HG03575 (cell line): ENCODE results near the gene DNAJB7.
"Not testable (repeated sequence)": the region's sequence is repeated elsewhere in the genome, so short reads cannot be mapped to it uniquely, and the experiment has no call there.

Source experiments
- ATAC-seq: cut with Tn5 transposase; IDR thresholded peaks from one replicate; pipeline ENCODE4 v1.9.1; 2021; ENCODE audit not compliant: unreplicated experiment, insufficient number of reproducible peaks, low FRiP score; ENCODE audit errors: extremely low read depth

The DNAJB7 gene

DNA sequence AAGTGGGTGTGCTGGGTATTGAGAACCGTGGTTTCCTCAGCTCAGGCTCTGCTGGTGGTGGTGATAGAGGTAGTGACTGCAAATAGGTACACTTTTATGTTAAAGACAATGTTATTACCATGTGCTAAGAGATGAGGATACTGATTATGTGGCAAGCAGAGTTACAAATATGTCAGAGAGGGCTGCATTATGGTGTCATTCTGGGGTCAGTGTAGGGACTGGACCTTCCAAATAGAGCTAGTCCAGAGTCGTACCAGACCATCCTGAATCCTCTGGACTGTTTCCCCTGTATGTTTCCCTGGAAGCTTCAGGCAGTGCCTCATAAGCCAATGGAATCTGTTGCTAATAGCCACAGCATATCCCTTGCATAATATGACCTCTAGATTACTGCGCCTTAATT, at the start of gene DNAJB7:
Gene DNAJB7 (minus strand): TSS at position 101 of the 400 bp plus-strand sequence. CDS start 119 bp downstream, outside the sequence.
- ATAC-seq, result no peak

DNA sequence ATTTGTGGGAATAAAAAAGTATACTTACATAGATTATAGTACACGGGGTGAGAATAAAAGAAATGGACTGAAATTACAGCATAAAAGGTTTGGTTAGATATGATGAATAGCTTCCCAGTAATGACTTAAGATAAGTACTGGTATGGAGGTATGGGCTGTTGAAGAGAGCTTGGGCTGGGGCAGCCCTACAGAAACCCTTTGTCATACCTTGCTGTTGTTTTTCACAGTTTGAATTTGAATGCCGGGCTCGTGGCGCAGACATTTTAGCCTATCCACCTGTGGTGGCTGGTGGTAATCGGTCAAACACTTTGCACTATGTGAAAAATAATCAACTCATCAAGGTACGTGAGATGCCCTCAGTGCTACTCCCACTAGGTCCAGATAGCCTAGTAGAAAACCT, 47.0 kb upstream of the DNAJB7 start:
- no peak for ATAC-seq

DNA sequence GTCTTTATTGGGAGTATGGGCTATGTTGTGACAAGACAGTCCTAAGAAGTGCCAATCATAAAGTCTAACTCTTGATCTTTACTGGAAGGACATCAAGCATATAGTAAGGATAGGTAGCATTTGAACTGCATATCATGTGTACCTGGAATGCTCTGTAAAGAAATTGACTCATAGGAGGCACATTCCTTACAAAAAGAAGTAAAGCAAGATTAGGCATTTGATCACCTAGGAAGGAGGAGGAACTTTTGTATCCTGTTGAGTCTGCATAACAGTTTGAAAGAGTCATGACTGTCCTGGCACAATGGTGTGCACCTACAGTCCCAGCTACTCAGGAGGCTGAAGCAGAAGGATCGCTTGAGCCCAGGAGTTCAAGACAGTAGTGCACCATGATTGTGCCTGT, 42.2 kb upstream of the DNAJB7 start:
- no peak for ATAC-seq

DNA sequence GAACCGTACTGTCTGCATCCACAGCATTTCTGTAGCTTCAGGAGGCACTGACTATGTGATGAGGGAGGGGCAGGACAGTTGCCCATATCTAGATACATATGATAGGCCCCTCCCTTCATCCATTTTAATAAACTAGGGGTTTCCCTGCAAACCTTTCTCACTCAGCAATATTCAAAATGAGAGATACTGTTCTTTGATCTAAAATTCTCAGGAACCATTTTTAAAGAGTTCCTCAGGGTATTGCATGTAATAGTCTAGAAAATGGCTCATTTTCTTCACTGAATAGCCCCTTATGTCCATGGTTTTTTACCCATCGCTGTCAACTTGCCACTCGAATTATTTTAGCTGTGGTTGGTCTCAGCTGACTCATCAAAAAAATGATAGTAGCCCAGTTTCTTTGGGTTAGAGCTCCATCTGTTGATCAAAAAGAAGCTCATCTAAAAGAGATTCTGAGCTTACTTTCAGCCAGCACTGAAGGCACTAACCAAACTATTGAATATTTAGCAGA, 37.0 kb upstream of the DNAJB7 start:
- no peak for ATAC-seq

- no peak for ATAC-seq
Observed at GRCh38 chr22:40894417-40894816, 32.5 kb upstream of the DNAJB7 start.

GRCh38 chr22:40890881-40891280, 29.0 kb upstream of the DNAJB7 start:
- ATAC-seq, result no peak

- no peak for ATAC-seq
Observed at GRCh38 chr22:40889116-40889515, 27.2 kb upstream of the DNAJB7 start.

DNA sequence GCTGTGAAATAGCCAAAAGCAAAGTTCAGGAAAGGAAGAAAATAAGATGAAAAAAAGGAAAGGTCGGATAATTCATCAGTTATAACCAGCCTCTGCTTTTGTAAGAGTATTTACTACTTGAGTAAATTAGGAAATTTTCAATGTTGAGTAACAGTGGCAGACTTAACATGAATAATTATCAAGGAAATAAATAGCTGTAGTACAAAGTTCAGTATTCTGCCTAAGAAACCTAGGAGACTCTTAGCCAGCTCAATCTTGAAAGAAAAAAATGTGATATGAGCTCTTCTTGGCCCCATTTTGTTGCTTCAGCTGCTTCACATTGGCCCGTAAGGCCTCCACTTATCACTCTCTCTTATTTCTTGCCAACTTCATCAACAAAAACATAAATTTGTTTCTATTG, 17.0 kb upstream of the DNAJB7 start:
- ATAC-seq, result no peak

GRCh38 chr22:40877488-40877887, 15.6 kb upstream of the DNAJB7 start:
- no peak for ATAC-seq

- ATAC-seq, result no peak
Observed at GRCh38 chr22:40876907-40877306, 15.0 kb upstream of the DNAJB7 start.

GRCh38 chr22:40875111-40875510, 13.2 kb upstream of the DNAJB7 start:
- no peak for ATAC-seq

DNA sequence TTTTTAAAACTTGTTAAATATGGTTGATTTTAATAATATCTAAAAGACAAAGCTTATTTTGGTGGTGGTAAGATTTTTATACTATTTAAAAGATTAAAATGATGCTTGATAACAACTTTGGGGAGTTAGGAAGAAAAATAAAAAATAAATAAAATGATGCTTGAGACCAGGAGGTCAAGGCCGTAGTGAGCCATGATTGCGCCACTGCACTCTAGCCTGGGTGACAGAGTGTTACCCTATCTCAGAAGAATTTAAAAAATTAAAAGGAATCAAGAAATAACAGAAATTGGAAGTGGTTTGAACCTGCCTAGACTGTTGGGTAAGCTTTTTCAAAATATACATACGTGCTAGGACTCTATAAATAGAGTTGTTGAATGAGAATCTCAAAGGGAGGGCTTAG, 12.1 kb upstream of the DNAJB7 start:
- no peak for ATAC-seq

DNA sequence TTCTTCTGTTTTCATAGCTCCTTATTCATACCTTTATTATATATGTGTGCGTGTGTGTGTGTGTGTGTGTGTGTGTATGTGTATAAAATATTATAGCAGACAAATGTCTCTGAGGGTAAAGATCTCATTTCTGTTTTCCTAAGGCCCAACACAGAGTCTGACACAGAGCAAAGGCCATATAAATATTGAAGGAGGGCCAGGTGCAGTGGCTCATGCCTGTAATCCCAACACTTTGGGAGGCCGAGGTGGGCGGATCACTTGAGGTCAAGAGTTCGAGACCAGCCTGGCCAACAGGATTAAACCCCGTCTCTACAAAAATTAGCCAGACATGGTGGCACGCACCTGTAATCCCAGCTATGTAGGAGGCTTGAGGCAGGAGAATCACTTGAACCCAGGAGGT, 6.5 kb upstream of the DNAJB7 start:
- not testable (repeated sequence) for ATAC-seq

DNA sequence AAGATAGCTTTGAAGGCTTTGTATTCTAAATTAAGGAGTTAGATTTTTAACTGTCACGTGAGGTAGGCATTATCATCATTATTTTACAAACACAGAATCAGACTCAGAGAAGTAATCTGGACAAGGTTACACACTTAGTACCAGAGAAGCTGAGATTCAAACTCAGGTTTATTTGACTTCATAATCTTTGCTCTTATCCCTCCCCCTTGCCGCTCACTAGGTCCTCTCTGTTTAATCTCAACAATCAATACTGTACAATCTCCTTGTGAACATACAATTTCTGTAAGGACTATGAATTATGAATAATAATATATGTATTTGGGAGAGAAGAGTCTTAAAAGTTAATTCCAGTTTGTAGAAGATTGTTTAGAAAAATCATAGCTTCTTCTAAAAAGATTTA, 5.2 kb upstream of the DNAJB7 start:
- no peak for ATAC-seq

DNA sequence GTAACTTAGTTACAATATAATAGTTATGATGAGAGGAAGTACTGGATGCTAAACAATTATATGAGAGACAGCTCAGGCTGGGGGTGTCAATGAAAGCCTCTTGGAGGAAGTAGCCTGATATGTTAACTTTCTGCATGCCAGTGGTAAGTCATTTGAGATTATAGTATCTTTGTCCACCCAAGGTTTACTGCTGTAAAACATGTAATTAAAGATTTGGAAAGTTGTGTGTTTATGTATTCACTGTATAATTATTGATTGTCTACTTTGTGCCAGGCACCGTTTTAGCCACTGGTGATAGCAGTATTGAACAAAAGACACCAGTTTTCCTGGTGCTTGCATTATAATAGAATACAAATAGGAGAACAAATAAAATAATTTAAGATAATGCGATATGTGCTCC, 624 bp upstream of the DNAJB7 start:
- ATAC-seq, result no peak

DNA sequence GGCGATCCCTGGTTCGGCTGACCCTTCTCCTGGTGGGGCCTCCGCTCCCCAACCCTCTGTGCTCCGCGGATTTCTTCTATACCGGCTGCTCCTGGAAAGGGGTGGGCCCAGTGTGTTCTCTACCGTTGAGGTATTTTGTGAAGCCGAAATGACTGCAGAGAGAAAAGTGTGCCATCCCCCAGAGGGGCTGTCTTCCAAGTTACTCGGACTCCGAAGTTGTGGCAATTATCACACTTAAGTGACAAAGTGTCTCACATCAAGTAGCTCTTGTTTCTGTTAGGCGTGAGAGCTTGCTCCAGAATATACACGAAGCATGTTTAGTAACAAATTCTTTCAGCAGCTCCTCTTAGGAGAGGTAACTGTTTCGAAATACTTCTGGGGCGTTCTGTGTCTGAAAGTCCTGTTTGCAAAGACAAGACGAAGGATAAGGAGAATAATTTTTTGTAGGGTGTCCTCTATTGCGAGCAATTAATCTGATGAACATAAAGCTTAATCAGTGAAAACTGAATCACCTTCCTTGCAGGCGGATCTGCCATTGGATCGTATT, 4.5 kb downstream of the DNAJB7 start:
- ATAC-seq, result no peak

DNA sequence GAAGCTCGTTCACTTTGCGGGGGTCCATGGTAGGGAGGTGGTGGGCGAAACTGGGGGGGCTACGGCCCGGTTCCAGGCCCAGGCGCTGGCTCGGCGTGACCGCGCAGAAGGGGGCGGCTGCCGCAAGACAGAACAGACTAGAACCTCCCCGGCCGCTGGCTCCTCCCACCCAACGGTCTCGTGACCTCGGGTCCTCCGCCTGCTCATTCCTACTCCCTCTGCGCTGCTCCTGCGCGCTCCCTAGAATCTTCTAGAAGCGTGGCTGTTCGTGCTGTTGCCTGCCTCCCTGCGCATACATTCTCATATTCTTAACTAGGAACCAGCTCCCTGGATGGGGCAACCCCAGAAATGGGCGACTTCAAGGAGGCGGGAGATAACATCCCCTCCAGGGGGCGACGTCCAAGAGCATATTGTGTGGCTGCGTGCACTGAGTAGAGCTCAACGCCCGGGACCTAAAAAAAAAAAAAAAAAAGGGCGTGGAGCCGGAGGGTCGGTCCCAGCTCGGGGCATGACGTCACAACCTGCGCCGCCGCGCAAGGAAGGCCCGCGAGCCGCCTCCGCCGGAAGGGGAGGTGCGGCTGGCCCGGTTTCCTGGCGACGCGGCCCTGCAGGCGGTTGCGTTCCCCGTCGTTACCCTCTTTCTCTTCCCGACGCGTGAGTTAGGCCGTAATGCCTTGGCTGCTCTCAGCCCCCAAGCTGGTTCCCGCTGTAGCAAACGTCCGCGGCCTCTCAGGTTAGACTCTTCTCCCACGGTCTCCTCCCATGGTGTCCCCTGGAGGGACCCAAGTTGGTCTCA, 5.2 kb downstream of the DNAJB7 start, which contains the start of the genes ST13 and XPNPEP3:
Gene ST13 (minus strand): TSS at position 127 of the 796 bp plus-strand sequence. CDS start 99 bp downstream, at position 28.
Gene XPNPEP3 (plus strand): TSS at position 636 of the 796 bp plus-strand sequence. CDS start 34 bp downstream, at position 670.
- peak; percentile 48 for ATAC-seq

DNA sequence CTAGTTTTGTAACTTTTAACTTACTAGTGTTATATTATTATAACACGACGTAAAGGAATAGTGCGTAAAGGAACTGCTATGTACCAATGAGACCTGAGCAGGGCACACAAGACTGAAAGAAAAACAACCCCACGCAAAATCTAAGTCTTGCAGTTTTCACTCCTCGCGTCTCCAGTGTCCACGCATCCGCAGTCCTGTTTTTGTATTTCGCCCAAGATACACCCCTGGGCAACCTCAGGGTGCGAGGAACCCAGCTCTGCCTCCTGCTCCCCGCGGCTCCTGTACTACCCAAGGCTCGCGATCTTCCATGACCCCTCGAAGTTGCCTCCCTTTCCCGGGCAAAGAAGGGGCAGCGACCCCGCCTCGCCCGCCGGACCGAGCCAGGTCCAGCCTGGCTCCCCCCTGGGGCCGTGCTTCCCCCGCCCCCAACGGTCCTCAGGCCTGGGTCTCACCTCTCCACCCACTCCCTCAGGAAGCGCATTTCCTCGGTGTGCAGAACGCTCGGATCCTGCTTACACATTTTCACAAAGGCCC, 5.9 kb downstream of the DNAJB7 start:
- ATAC-seq, result no peak

- no peak for ATAC-seq
Observed at GRCh38 chr22:40855071-40855978, 6.6 kb downstream of the DNAJB7 start.
